Activated effector memory CD4-positive, alpha-beta T cell treated with Interleukin-2 at 50 U/mL for 16 hours (primary cell): ENCODE results near the gene CORO2B.

Experiments
- DNase-seq: peaks from one replicate; pipeline ENCODE4 v3.0.0-alpha.2; 2020

Gene CORO2B

DNA sequence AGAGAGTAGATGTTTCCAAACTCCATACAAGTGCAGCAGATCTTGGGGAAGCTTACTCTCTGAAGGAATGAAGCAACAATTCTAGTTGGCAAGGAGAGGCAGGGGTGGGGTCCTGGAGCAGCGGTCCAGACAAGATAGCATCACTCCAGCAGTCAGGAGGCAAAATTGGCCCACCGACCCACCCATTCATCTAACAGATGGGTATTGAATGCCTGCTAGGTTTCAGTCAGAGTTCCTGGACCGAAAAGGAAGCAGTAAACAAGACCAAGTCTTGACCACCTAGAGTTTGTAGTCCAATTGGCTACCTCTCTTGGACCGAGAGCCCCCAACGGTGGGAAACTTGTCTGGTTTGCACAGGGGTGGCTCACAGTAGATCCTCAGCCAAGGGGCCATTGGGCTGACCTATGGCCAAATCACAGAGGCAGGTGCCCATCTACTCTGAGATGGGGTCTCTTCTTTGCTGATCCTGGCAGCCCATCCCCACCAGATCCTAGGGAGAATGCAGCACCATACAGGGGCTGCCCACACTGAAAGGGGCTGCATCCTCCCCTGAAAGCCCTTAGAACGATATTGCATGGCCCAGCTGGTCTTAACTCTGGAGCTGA is 74.3 kb downstream of the CORO2B start:
- DNase-seq: no peak

DNA sequence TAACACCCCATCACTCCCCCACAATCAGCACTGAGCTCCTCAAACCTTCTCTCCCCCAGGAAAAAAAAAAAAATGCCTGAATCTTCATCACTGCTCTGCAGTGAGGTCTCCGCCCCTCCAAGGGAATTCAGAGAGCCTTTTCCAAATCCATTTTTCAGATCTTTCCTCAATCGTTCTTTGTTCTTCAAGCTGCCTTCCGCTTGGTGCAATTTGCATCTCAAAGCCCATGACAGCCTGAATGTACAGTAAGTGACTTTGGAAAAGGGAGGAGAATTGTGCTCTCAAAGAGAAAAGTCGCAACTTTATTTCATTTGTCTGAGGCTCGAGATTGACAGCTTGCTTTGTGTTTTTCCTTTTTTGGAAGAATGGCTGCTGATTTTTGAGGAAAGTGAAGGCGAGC is 75.0 kb downstream of the CORO2B start:
- DNase-seq: no peak

DNA sequence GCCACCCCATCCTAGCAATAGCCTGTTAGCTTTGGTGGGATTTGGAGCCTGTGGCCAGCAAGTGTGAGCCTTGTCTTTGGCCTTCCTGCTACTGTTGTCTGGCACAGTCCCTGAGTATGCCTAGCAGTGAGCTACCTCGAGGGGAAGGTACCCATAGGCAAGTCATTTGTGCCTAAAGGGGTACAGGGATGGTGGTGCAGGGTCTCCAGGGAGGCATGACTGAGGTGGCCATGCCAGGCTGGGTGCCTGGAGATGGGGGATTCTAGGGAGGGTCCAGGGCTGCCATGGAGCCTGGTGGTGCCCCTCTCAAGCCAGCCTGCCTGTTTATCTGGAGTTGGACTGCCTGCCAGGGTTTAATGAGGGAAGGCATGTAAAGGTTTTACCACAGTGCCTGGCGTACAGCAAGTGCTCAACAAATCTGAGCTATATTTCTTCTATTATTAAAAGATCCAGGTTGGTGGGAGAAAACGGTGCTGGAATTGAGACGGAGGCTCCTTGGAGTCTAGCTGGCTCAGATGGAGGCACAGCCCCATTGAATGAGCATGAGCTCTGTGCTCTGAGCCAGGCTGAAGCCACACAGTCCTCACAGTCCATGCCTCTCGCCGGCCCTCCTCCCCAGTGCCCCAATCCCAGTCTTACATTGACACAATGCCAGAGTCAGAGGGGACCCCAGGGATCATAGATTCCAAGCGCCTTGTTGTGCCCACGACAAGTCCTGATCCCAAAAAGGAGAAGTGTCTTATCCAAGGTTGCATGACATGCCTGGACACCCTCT is 76.2 kb downstream of the CORO2B start:
- DNase-seq: no peak

DNA sequence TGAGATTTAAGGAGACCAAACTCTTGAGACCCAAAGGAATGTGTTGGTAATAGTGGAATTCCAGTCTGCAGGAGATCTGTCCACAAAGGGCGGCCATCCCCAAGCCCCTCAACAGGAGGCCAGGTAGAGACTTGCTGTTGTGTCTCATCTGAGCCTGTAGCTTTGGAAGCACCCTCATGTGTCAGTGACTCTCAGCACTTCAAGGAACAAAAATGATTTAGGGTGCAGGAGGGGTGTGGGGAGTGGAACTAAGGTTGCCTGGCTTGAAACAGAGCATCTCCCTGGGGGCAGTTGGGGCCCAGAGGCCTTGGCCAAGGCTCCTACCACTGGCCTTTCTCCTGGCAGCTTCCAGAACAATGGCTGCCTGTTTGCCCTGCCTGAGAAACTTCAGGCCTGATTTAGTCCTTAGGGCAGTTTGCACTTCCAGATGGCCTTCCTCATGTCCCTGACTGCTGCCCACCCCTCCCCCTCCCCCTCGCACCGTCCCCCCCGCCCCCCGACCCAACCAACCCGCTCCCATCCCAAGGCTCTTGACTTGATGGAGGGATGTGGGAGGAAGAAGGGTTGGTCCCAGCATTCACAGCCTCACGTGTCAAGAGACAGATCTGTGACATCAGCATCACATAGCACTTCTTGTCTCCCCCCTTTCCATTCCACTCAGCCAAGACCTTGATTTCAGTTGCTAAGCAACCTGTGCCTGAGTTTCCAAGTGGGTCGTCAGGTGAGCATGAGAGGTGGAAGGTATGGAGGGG is 77.1 kb downstream of the CORO2B start:
- no peak for DNase-seq

DNA sequence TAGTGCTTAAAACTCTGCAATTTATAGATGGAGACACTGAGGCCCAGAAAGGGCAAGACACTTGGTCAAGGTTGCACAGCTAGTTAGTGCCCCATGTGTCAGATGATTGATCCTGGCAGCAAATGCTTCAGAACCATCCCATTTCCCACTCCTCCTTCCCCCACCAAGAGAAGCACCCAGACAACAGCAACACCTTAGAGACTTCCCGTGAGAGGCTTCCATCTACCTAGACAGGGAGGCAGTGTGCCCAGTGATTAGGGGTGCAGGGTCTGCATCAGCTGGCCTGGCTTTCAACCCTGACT is 77.6 kb downstream of the CORO2B start:
- DNase-seq: no peak

DNA sequence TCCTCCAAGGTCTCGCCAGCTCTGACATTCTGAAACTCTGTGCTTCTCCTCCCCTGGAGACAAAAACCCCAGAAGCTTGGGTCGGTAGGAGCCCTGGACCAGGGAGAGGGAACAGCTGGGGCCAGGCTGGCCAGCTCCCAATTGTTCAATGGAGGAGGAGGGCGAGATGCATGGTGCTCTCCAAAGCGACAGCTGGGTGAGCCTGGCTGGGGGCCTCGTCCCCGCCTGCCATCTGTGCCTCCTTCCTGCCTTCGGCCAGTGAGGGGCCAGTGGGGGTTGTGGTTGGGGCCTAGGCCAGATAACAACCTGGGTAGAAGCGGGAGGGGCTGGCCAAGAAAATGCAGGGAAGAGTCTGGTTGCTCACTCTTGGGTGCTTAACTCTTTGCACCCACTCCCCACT is 79.4 kb downstream of the CORO2B start:
- no peak for DNase-seq

DNA sequence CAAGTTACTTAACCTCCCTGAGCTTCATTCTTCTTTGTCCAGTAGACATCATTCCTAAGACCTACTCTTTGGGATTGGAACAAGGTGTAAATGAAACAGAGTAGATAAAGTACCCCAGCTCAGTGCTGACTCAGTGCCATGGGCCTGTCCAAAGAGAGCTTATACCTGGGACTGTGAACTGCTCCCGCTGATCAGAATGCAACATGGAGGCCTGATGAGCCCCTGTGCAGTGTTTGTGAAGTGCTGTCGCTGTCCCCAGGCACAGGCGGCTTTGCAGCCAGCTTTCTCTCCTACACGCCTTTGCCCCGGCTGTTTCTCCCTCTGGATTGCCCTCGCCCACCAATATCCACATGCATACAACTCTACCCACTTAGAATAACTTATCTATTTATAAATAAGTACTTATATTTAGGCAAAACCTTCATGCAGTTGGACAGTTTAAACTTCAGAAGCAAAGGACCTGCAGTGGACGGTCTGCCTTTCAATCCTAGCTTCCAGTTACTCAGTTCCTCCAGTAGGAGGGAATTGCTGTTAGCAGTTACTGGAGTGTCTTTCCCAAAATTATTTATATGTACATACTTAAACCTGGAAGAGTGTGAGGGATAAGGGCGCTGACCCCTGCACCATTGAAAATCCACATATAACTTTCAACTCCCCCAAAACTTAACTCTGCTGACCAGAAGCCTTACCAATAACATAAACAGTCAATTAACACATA is 80.0 kb downstream of the CORO2B start:
- DNase-seq: no peak

GRCh38 chr15:68663526-68663925 is 84.7 kb downstream of the CORO2B start:
- no peak for DNase-seq

GRCh38 chr15:68666120-68666811 is 87.5 kb downstream of the CORO2B start:
- no peak for DNase-seq

DNA sequence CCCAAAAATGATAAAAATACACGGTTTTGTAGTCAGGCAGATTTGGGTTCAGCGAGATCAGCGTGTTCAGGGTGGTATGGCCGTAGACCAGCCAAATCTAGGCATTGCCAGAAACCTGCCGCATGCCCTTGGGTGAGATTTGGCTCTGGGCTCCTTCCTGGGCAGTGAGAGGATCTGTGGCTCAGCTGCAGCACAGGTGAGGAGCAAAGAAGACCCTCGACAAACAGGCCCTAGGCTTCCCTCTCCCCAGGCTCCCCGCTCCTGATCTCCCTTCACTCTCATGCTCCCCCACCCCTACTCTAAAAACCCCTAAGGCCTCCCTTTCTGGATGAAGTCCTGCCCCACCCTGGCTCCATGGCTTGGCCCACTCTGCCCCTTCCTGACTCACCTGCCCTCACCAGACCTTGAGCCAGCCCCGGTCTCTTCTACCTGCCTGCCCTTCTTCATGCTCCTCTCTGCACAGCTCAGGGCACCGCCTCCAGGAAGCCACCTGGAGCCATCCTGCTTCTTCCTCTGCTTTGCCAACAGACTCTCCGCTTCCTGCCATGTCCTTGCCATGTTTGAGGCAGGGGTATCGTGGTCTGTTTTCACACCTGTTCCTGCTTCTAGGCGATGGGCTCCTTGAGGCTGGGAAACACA is 88.1 kb downstream of the CORO2B start:
- no peak for DNase-seq

DNA sequence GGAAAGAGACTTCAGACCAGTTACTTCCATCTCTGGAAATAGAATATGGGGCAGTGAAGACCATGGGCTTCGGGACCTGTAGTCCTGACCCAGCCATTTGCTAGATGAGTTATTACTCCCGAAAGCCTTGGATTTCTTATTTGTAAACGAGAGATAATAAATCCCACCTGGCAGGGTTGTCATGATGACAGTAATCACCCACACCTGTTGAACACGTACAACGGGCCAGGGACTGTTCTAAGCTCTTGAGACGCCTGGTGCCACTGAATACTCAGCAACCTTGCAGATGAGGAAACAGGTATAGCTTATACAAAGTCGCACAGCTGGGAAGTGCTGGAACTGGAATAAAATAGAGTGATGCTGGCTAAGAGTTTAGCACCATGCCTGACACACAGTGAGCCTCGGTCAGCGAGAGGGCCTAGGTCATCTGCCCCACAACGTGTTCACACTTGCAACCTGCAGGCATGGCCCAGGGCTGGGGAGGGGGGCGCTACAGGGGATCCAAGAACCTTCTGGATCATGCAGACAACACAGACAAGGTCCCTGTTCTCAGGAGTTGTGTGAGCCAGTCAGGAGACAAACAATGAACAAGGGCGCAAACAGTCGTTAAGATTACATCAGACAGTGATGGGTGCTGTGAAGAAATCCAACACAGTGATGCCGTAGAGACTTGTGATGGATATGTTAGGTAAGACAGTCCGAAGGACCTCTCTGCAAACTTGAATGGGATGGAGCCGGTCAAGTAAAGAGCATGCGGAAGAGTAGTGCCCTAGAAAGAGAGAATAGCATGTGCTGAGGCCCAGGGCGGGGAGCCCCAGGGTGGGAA is 89.2 kb downstream of the CORO2B start:
- no peak for DNase-seq

DNA sequence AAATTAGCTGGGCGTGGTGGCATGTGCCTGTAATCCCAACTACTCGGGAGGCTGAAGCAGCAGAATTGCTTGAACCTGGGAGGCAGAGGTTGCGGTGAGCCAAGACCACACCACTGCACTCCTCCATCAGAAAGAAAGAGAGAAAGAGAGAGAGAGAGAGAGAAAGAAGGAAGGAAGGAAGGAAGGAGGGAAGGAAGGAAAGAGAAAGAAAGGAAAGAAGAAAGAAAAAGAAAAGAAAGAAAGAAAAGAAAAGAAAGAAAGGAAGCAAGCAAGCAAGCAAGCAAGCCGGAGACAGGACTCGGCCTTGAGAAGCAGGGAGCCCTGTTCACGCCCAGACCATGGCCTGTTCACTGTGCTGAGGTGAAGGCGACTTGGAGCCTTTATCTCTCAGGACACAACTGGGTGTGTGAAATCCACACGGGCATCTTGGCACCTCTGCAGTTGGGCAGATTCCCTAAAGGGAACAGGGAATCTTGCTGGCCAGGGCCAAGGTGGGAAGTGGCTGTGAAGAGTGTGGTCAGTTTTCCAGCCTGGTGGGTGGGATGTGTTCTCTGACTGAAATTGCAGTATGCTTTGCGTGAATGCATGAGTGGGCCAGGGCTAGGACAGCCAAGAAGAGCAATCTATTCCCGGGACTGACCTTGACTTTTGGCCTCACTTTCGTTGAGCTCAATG is 90.3 kb downstream of the CORO2B start:
- no peak for DNase-seq

GRCh38 chr15:68672251-68672650 is 93.5 kb downstream of the CORO2B start:
- DNase-seq: no peak

- no peak for DNase-seq
These were observed 94.0 kb downstream of the CORO2B start for GRCh38 chr15:68672781-68673205.

GRCh38 chr15:68674975-68675374 is 96.2 kb downstream of the CORO2B start:
- no peak for DNase-seq

DNA sequence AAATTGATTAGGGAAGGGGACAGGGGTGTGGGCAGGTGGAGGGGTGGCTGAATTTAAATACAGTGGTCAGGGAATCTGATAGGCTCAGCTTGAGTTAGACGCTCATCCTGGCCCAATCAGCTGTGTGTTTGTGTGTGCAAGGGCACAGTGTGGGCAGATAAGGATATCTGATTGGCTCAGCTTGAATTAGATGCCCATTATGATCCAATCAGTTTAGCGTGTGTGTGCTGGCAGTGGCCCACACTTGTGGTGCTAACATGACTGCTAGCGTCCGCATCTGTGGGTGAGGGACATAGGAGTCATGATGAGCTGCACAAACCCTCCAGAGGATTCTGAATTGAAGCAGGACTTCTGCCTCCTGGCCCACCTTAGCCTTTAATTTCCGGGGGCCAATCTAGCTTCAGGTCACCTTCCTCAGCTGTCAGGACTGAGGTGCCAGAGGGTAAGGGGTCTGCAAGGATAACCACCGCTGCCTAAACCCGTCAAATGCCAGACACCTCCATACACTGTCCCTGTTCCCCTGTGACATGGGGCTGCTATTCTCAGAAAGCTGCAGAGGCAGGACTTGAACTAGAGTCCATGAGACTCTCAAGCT is 97.3 kb downstream of the CORO2B start:
- no peak for DNase-seq

- no peak for DNase-seq
These were observed 98.1 kb downstream of the CORO2B start for GRCh38 chr15:68676926-68677325.

GRCh38 chr15:68677996-68678395 is 99.2 kb downstream of the CORO2B start:
- no peak for DNase-seq

GRCh38 chr15:68678746-68679145 is 100.0 kb downstream of the CORO2B start:
- DNase-seq: no peak

DNA sequence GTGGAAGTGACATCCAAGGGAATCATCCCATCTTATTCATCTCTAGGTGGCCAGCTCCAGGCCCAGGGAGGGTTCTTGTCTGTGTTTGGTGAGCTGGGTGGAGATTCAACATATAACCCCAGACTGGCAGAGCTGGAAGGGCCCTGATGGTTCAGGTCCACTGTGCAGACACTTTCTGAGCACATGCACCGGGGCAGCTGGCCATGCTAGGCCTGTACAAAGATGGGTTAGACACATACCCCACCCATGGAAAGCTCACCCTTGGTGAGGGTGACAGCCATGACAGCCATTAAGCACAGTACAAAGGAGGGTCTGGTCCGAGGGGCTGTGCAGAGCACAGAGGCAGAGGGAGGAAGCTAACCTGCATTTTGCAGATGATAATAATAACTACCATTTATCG is 100.4 kb downstream of the CORO2B start:
- no peak for DNase-seq
